Cardiac fibroblast (primary cell): ENCODE measurements around the gene POGLUT2.

Experiments
- DNase-seq, 2 donors: peaks; one replicate each; pipeline versions ENCODE4 v3.0.0 to v3.0.0-alpha.2; 2010; ENCODE audit warnings: low read depth in 2 of 2
- H3K4me3 ChIP-seq, 2 donors: replicated peaks in 1 of 2; 1 replicate in 1 of 2; 2 replicates in 1 of 2; pipeline ENCODE4 v1.5.1; 2011; ENCODE audit warnings: low read depth in 2 of 2, low read length in 2 of 2, mild to moderate bottlenecking in 2 of 2, moderate library complexity in 1 of 2
- CTCF ChIP-seq: IDR thresholded peaks from one replicate; pipeline ENCODE4 v1.5.1; 2011; ENCODE audit warnings: low read depth, mild to moderate bottlenecking, low read length, inconsistent platforms

POGLUT2 gene

GRCh38 chr13:102774591-102775520 lies 23.9 kb downstream of the POGLUT2 start:
- DNase-seq: no peak
- H3K4me3 ChIP-seq: no peak overlapping the region
- no peak for TF ChIP-seq CTCF

- DNase-seq: no peak
- no peak for TF ChIP-seq CTCF
- peak overlapping the region; percentile 88 to 89 for H3K4me3 ChIP-seq
Observed at GRCh38 chr13:102774214-102774568, 24.6 kb downstream of the POGLUT2 start.

GRCh38 chr13:102773441-102774213 lies 25.1 kb downstream of the POGLUT2 start, which contains the start of gene TEX30:
TSS of gene TEX30 (minus strand) at chr13:102773786. CDS start at chr13:102770026, 3,760 bp downstream.
- TF ChIP-seq CTCF: no peak
- DNase-seq: peak; percentile 78 to 87
- peak within 1 kb of the TSS; percentile 88 to 89 for H3K4me3 ChIP-seq

- no peak for TF ChIP-seq CTCF
- H3K4me3 ChIP-seq: no peak overlapping the region
- DNase-seq: no peak
Observed at GRCh38 chr13:102772042-102772425, 26.7 kb downstream of the POGLUT2 start.

- no peak for TF ChIP-seq CTCF
- H3K4me3 ChIP-seq: no peak overlapping the region
- no peak for DNase-seq
Observed at GRCh38 chr13:102771298-102772041, 27.3 kb downstream of the POGLUT2 start.

- no peak for TF ChIP-seq CTCF
- peak in 1 of 2 donors; percentile 23 for DNase-seq
- no peak overlapping the region for H3K4me3 ChIP-seq
Observed at GRCh38 chr13:102770435-102770834, 28.3 kb downstream of the POGLUT2 start.
